ENCODE measurements around the gene TFAP2C.
"Not testable (repeated sequence)": the region's sequence is repeated elsewhere in the genome, so short reads cannot be mapped to it uniquely, and the experiment has no call there.

TFAP2C gene

DNA sequence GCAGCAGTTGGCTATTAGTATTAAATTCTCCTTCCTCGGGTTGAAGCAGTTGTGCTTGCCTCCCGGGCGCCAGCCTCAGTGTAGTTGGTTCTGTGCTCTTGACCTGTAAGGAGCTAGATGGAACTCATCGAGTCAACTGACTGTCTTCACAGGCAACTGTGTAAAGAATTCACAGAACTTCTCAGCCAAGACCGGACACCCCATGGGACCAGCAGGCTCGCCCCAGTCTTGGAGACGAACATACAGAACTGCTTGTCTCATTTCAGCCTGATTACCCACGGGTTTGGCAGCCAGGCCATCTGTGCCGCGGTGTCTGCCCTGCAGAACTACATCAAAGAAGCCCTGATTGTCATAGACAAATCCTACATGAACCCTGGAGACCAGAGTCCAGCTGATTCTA is 8.5 kb downstream of the TFAP2C start:
- in situ Hi-C loops (cut with MboI; ENCODE audit: low sequenced_read_pairs), result no loop called here

DNA sequence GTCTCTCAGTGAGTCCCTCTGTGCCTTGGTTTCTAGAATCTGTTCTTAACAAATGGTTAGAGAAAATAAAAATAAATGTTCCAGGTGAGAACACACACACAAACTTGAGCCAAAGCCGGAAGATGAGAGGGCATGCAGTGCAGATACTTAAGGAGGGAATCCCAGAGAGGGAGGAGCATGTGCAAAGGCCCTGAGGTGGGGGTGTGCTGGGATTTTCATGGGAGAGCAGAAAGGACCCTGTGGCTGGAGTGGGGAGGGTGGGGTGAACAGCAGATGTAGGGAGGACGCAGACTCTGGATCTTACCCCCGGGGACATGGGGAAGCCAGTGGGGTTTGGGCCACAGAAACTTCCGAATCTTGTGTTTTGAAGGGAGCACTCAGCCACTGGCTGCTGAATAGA is 17.5 kb downstream of the TFAP2C start:
- in situ Hi-C loops (cut with MboI; ENCODE audit: low sequenced_read_pairs), result no loop called here

DNA sequence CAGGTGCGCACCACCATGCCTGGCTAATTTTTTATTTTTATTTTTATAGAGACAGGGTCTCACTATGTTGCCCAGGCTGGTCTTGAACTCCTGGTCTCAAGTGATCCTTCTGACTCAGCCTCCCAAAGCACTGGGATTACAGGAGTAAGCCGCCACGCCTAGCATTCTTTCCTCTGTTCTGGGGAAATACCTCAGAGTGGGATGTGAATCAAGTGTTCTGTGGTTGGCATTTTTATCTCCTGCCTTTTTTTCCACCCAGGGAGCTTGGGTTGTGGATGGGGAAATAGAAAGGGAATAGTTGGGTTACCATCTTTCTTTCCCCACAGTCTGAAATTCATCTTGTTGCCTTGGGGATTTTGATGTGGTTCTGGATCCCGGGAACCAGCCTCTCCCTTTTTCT is 24.1 kb downstream of the TFAP2C start:
- in situ Hi-C loops (cut with MboI; ENCODE audit: low sequenced_read_pairs), result no loop called here

DNA sequence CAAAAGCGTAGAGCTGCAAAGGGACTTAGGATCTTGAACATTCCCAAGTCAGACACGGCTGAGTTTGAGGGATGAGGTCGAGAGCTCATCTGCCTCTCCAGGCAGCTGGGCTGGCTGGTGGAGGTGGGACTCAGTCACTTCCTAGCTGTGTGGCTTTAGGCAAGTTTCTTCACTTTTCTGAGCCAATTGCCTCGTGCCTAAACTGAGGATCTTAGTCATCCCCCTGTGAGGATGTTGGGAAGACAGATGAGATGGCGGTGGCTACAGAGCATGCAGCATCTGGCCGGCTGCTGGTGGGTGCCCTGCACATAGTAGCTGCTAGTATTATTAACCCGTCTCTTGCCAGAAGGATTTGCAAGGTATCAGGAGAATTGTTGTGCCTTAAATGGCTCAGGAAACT is 27.5 kb downstream of the TFAP2C start:
- in situ Hi-C loops (cut with MboI; ENCODE audit: low sequenced_read_pairs), result no loop called here

DNA sequence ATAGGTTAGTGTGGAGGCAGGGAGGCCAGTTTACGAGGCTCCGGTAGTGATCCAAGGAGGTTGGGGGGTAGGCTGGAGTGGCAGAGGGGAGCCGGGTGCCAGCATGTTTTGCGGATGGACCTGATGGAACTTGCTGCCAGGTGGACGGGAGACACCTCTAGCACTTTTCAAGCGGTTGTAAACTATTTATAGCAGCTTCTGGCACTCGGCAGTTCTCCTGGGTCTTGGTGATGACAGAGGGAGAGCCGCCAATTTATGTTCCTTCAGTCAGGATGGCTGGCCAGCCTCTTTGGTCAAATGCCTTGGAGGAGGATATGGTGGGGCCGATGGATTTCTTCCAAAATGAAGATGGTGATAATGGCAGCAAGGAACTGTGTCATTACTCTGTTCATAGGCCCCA is 28.8 kb downstream of the TFAP2C start:
- in situ Hi-C loops (cut with MboI; ENCODE audit: low sequenced_read_pairs), result no loop called here

DNA sequence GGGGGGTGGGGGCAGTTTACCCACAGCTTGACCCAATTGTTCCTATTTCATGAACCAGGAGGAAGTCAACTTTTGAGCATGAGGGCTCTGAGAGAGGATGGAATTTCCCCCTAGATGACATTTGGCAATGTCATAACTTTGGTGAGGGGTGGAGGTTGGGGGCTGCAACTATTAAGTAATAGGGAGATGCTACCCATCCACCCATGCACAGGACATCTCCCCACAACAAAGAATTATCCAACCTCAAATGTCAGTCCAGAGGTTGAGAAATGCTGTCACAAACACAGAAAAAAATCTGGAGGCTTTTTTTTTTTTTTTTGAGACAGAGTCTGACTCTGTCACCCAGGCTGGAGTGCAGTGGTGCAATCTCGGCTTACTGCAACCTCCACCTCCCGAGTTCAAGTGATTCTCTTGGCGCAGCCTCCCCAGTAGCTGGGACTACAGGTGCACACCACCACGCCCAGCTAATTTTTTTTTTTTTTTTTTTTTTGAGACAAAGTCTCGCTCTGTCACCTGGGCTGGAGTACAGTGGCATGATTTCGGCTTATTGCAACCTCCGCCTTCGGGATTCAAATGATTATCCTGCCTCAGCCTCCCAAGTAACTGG is 29.3 kb downstream of the TFAP2C start:
- in situ Hi-C loops (cut with MboI; ENCODE audit: low sequenced_read_pairs), result not testable (repeated sequence)

DNA sequence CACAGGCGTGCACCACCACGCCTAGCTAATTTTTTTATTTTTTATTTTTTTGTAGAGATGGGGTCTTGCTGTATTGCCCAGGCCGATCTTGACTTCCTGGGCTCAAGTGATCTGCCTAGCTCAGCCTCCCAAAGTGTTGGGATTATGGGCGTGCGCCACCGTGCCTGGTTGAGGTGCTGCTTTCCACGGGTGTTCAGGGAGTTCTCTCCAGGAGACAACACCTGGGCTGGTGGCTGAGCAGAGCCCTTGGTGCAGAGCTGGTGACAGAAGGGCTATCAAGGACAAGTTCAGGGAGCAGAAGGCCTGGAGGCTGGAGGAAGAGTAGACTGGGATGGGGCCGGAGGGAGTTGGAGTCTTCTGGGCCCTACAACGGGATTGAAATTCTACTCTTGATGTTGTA is 34.6 kb downstream of the TFAP2C start:
- in situ Hi-C loops (cut with MboI; ENCODE audit: low sequenced_read_pairs), result no loop called here

DNA sequence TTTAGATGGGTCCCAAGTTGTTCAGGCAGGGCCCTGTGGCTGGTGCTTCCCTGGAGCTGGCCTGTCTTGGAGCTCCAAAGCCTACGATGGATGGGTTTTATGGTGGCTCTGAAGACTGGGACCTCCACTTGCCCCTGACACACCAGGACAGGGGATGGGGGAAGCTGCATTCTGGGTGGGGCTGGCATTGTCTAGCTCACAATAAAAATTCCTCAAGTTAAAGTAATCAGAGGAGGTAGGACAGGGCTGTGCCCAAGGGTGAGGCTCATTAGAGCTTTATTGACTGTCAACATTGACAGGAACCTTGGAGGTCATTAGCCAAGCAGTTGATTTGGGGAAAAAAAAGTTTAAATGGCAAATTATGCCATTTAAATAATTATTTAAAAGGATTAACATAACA is 35.7 kb downstream of the TFAP2C start:
- in situ Hi-C loops (cut with MboI; ENCODE audit: low sequenced_read_pairs), result no loop called here

DNA sequence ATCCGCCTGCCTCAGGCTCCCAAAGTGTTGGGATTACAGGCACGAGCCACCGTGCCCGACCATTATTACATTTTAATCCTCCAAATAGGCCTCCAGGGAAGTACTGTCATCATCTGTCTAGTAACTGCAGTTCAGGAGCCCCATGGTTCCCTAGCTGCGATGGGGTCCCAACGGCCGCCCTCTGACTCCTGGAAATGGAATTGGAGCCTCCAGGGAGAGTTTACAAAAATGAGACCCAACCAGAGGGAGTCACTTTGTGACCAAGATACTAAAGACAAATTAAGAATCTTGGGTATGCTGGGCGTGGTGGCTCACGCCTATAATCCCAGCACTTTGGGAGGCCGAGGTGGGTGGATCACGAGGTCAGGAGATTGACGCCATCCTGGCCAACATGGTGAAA is 36.7 kb downstream of the TFAP2C start:
- in situ Hi-C loops (cut with MboI; ENCODE audit: low sequenced_read_pairs), result no loop called here

DNA sequence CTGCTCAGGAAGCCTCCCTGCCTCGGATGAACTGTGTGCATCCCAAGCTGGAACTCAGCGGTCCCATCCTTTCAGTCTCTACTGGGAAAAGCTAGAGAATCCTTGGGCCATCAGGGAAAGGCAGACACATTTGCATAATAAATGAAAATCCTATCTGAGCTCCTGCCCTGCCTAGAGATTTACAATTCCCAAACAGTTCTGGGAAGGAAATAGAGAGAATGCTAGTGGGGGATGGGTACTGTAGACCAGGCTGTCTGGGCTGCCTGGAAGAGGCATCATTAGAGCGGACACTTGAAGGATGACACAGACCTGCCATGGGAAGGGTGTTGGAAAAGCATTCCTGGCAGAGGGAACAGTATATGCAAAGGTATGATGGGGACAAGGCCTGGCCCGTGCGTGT is 44.3 kb downstream of the TFAP2C start:
- in situ Hi-C loops (cut with MboI; ENCODE audit: low sequenced_read_pairs), result no loop called here

DNA sequence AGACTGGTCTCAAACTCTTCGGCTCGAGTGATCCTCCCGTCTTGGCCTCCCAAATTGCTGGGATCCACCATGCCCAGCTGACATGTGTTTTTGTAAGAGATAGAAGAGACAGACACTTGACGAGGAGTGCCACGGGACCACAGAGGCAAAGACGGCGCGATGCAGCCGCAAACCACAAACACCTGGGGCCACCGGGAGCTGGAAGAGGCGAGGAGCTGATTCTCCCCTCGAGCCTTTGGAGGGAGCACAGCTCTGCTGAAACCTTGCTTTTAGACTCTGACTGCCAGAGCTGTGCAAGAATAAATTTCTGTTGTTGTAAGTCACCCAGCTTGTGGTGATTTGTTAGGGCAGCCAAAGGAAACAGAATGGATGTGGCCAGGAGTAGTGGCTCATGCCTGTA is 46.9 kb downstream of the TFAP2C start:
- in situ Hi-C loops (cut with MboI; ENCODE audit: low sequenced_read_pairs), result no loop called here

DNA sequence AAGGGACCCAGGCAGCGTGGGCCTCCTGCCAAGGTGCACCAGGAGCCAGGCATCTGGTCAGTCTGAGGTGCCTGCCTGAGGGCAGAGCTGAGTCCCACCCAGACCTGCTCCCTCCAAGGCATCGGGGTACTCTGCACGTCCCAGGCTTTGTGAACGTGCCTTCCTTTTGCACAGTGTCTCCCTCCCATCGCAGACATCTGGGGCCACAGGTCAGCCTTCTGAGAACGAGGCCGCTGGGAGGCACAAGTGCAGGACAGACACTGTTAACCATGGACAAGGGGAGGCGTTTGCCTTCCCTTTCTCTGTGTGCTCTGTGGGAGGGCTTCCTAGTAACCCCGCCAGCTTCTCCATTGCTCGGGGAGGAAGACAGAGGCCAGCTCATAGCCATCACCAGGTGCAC is 47.6 kb downstream of the TFAP2C start:
- in situ Hi-C loops (cut with MboI; ENCODE audit: low sequenced_read_pairs), result no loop called here

DNA sequence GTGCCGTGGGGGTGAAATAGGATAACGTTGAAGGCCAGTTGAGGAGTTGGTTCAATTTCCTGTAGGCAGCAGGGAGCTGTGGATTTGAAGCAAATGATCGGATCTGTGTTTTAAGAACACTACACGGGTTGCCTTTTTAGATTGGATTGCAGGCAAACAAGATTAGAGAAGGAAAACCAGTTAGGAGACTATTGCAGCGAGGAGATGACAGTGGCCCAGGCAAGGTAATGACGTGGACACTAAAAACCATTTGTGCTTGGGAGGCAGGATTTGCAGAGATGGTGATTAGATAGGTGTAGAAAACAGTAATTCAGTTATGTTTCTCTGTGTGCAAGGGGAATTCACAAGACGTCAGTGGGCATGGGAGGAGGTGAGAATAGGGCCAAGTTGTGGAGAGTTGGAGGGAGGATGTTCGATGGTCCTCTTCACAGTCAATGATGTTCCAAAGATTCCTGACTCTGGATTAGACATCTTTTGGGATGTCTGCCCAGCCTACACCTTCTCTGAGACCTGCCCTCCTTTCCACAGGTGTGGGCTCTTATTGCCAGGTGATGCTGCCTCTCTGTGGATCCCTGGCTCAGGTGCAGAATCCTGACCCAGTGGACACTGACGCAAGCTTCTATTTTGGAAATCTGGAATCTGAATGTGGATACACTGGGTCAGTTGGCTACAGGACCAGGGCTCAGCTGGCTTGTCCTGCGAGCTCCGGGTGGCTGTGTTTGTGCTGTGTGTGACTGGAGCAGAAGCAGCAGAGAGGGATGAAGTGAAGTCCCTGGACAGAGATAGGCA is 54.2 kb downstream of the TFAP2C start:
- in situ Hi-C loops (cut with MboI; ENCODE audit: low sequenced_read_pairs), result no loop called here

DNA sequence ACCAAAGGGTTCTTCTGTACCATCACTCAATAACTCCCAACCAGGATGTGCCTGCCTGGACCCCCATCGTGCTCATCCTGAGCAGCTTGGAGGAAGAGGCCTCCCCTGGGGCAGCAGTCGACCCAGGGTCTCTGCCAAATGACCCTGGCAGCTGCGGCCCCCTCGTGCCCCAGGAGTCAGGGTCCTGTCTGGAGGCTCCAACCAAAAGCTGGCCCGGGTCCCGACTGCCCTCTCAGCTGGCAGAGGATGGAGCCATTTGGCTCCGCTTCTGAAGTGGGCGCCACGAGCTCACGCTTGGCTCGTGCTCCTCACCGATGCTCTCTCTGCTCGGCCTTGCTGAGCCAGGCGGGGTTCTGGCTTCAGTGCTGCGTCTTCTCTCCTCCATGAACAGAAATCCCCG is 56.8 kb downstream of the TFAP2C start:
- in situ Hi-C loops (cut with MboI; ENCODE audit: low sequenced_read_pairs), result no loop called here

DNA sequence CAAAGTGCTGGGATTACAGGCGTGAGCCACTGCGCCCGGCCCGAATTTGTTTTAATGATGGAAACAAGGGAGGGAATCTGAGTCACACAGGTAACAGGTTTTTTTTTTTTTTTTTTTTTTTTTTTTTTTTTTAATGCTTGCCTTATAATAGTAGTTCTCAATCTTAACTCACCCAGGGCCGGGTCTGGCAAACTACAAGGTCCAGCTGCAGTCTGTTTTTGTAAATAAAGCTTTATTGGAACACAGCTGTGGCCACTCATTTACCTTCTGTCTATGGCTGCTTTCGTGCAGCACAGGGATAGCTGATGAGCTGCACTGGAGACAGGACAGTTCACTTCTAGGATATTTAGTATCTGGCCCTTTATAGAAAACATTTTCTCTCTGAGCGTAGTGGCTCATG is 58.0 kb downstream of the TFAP2C start:
- in situ Hi-C loops (cut with MboI; ENCODE audit: low sequenced_read_pairs), result no loop called here

DNA sequence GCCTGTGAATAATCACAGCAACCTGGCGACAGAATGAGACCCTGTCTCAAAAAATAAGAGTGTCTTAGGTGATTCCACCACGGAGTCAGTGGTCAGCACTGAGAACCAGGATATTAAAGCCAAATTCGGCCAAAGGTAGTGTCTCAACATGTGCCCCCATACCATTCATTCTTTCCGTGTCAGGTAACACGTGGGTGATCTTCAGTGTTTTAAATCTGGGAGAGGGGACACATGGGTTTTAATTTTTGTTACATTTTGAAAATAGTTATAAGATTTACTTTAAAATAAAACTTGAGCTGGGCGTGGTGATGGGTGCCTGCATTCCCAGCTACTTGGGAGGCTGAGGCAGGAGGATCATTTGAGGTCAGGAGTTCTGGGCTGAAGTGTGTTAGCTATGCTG is 59.0 kb downstream of the TFAP2C start:
- in situ Hi-C loops (cut with MboI; ENCODE audit: low sequenced_read_pairs), result no loop called here

Measured in HL-60/S4 treated with retinoic acid at 250 ng/mL for 4 days and 3 days (cell line).